Kidney (tissue), 14 donors: ENCODE results near the gene APBA1. TPM values are rescaled to one million over a fixed set of nuclear protein-coding genes. Genes with fewer than 3 reads are reported as not detected.

Experiments
- DNase-seq, 5 donors: peaks; one replicate each; pipeline ENCODE4 v3.0.0-alpha.2; 2013 to 2020
- FAIRE-seq: peaks from 2 replicates; lab custom pipeline; 2012; peaks lifted over from hg19 to GRCh38; lab: Jason Lieb, UNC
- H3K27ac ChIP-seq, 2 donors: one replicate each; pipeline ENCODE4 v1.7.0; 2013; ENCODE audit warnings: low read depth in 2 of 2, low read length in 2 of 2, inconsistent platforms in 1 of 2
- H3K27me3 ChIP-seq: one replicate; pipeline ENCODE4 v1.7.1; 2013; ENCODE audit warnings: low read length, inconsistent platforms; ENCODE audit not compliant: control insufficient read depth, insufficient read depth
- H3K36me3 ChIP-seq, 3 donors: one replicate each; pipeline versions ENCODE4 v1.7.0 to v1.7.1; 2013; ENCODE audit warnings: low read length in 3 of 3, control low read depth in 1 of 3, inconsistent platforms in 1 of 3; ENCODE audit not compliant: insufficient read depth in 3 of 3, control insufficient read depth in 2 of 3
- H3K4me1 ChIP-seq, 3 donors: one replicate each; pipeline versions ENCODE4 v1.7.0 to v1.7.1; 2013; ENCODE audit warnings: low read length in 3 of 3, inconsistent platforms in 1 of 3, low read depth in 1 of 3; ENCODE audit not compliant: control insufficient read depth in 2 of 3, insufficient read depth in 2 of 3
- H3K4me3 ChIP-seq, 3 donors: one replicate each; pipeline versions ENCODE4 v1.7.0 to v1.8.1; 2013; ENCODE audit warnings: low read length in 3 of 3, control low read depth in 1 of 3, inconsistent platforms in 1 of 3
- H3K9ac ChIP-seq, 3 donors: one replicate each; pipeline versions ENCODE4 v1.7.0 to v1.7.1; 2013; ENCODE audit warnings: low read length in 3 of 3, control low read depth in 1 of 3, inconsistent platforms in 1 of 3
- H3K9me3 ChIP-seq, 3 donors: one replicate each; pipeline versions ENCODE4 v1.7.0 to v1.7.1; 2013; ENCODE audit warnings: low read length in 3 of 3, control low read depth in 1 of 3, inconsistent platforms in 1 of 3; ENCODE audit not compliant: control insufficient read depth in 2 of 3, insufficient read depth in 1 of 3
- CTCF ChIP-seq: IDR thresholded peaks from 3 replicates; pipeline ENCODE4 v1.5.1; 2012; ENCODE audit warnings: mild to moderate bottlenecking, moderate library complexity, borderline replicate concordance; ENCODE audit not compliant: insufficient read depth; ENCODE audit errors: extremely low read depth
- intact Hi-C: fragments of 100-400 bp; cut with DNase I; formaldehyde crosslinking; loops from one replicate; pipeline ENCODE4 v1.11.1; 2022
- polyA plus RNA-seq: library from polyadenylated mRNA; stranded (reverse); fragments of 350-450 nt; fragmentation: Illumina TruSeq; extraction: RNeasy Lipid Tissue Mini Kit (QIAGEN cat#74804); gene quantifications from one replicate; pipeline ENCODE4 v1.2.3, GENCODE V29; 2014; ENCODE audit warnings: low read depth, low replicate concordance; ENCODE audit not compliant: insufficient read depth
- total RNA-seq: library from RNA; stranded (reverse); fragmentation: NEBNext Ultra II Directional; extraction: Animal tissue kit (Norgen Biotek cat#: 25700); gene quantifications from one replicate; pipeline ENCODE4 v1.2.1, GENCODE V29; 2021
- donor health status: control.
- donor health status: control.
- donor health status: control.
- donor health status: control.
- donor health status: control.
- donor health status: DM: yes; HTN: yes; CAD: no.
- donor health status: Normal renal cell carcinoma (clear cell type).

APBA1 gene
- total and polyA plus RNA-seq, 2 donors from 2014 or later, result 1.3 to 5.1 TPM

DNA sequence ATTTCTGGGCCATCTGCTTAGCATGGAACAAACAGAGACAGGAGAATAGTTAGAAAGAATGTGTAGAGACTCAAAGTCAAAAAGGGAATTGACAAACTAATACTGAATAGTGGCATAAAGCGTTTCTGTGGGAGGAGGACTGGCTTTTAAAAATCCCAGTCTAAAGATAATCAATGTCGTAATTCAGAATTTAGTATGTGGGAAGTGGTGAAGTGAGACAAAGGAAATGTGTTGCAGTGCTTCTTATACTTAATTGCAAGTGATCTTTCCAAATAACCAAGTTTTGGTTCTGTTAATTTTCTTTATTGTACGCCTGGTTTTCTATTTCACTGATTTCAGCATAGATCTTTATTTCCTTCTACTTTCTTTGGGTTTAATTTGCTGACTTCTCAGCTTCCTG is 214.0 kb downstream of the APBA1 start:
- Histone ChIP-seq H3K9me3 (no peaks in the 10 kb centered on the region), H3K27ac (no peak overlapping the region), H3K27me3 (no peaks in the 10 kb centered on the region), H3K4me3 (no peak overlapping the region), H3K4me1 (no peaks in the 10 kb centered on the region), H3K36me3 (no peaks in the 10 kb centered on the region), H3K9ac (no peak overlapping the region)
- DNase-seq, result no peak
- no peak for TF ChIP-seq CTCF
- intact Hi-C loops, result no loop called here
- no peak for FAIRE-seq

GRCh38 chr9:69456201-69456600 is 216.0 kb downstream of the APBA1 start:
- no peak for TF ChIP-seq CTCF
- Histone ChIP-seq H3K36me3 (no peaks in the 10 kb centered on the region), H3K4me1 (peaks cover 0 to 10% (median 0%) of the 10 kb centered on the region in 3 donors), H3K4me3 (no peak overlapping the region), H3K27me3 (no peaks in the 10 kb centered on the region), H3K9me3 (no peaks in the 10 kb centered on the region), H3K27ac (no peak overlapping the region), H3K9ac (no peak overlapping the region)
- intact Hi-C loops, result no loop called here
- no peak for FAIRE-seq
- no peak for DNase-seq

DNA sequence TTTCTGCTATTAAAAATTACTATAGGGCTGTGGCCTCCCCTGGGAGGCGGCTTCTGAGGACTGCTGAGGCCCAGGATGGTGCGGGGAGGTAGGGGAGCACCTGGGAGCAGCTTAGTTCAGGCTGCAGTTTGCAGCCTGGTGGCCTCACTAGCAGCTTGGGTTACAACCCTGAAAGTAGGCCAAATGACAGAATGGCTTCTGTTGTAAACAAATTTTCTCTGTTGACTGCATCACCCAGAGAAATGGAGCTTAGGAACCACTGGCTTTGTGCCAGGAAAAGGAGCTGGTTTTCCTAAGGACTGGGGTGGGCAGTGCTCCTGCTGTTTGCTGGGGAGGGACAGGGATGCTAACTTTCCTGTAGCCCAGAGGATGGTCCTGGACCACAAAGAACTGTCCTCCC is 216.9 kb downstream of the APBA1 start:
- H3K36me3 ChIP-seq, result no peaks in the 10 kb centered on the region
- TF ChIP-seq CTCF, result no peak
- no peaks in the 10 kb centered on the region for H3K27me3 ChIP-seq
- FAIRE-seq (no peak), DNase-seq (no peak)
- no peak overlapping the region for H3K27ac ChIP-seq
- H3K4me1 ChIP-seq, result peaks cover 0 to 10% (median 0%) of the 10 kb centered on the region in 3 donors
- intact Hi-C loops, result no loop called here
- no peak overlapping the region for H3K9ac ChIP-seq
- H3K9me3 ChIP-seq, result no peaks in the 10 kb centered on the region
- H3K4me3 ChIP-seq, result no peak overlapping the region

- H3K36me3 ChIP-seq, result no peaks in the 10 kb centered on the region
- DNase-seq, result no peak
- no peaks in the 10 kb centered on the region for H3K9me3 ChIP-seq
- H3K4me3 ChIP-seq, result no peak overlapping the region
- no peaks in the 10 kb centered on the region for H3K27me3 ChIP-seq
- no peak overlapping the region for H3K9ac ChIP-seq
- no peak for FAIRE-seq
- intact Hi-C loops, result no loop called here
- H3K4me1 ChIP-seq, result peaks cover 0 to 10% (median 0%) of the 10 kb centered on the region in 3 donors
- TF ChIP-seq CTCF, result no peak
- H3K27ac ChIP-seq, result no peak overlapping the region
Observed at GRCh38 chr9:69454321-69454720, 217.8 kb downstream of the APBA1 start.
